HG03103 (cell line): ENCODE data around the gene HCRTR1.

Experiments used
- ATAC-seq: cut with Tn5 transposase; IDR thresholded peaks from one replicate; pipeline ENCODE4 v1.9.1; 2021; ENCODE audit warnings: low read depth; ENCODE audit not compliant: unreplicated experiment

Gene HCRTR1

GRCh38 chr1:31595836-31596736 is 21.4 kb upstream of the HCRTR1 start:
- ATAC-seq: no peak

GRCh38 chr1:31596737-31597097 is 20.8 kb upstream of the HCRTR1 start:
- ATAC-seq: no peak

- no peak for ATAC-seq
Observed at GRCh38 chr1:31598980-31599379, 18.5 kb upstream of the HCRTR1 start.

GRCh38 chr1:31600641-31601040 is 16.8 kb upstream of the HCRTR1 start:
- ATAC-seq: no peak

GRCh38 chr1:31602081-31602480 is 15.4 kb upstream of the HCRTR1 start:
- no peak for ATAC-seq

- ATAC-seq: peak; percentile 86
Observed at GRCh38 chr1:31605908-31606427, 11.5 kb upstream of the HCRTR1 start.

- ATAC-seq: no peak
Observed at GRCh38 chr1:31607360-31607759, 10.1 kb upstream of the HCRTR1 start.

GRCh38 chr1:31609514-31610118 is 7.9 kb upstream of the HCRTR1 start:
- no peak for ATAC-seq

GRCh38 chr1:31614414-31615005 is 3.0 kb upstream of the HCRTR1 start:
- ATAC-seq: no peak

- ATAC-seq: no peak
Observed at GRCh38 chr1:31615414-31615813, 2.1 kb upstream of the HCRTR1 start.

- no peak for ATAC-seq
Observed at GRCh38 chr1:31615939-31616338, 1.6 kb upstream of the HCRTR1 start.

- no peak for ATAC-seq
Observed at GRCh38 chr1:31617916-31618746, 642 bp downstream of the HCRTR1 start.

- ATAC-seq: no peak
Observed at GRCh38 chr1:31618916-31619846, 1.7 kb downstream of the HCRTR1 start.

- ATAC-seq: no peak
Observed at GRCh38 chr1:31620631-31621497, 3.4 kb downstream of the HCRTR1 start.

- ATAC-seq: no peak
Observed at GRCh38 chr1:31621498-31621820, 4.0 kb downstream of the HCRTR1 start.

- no peak for ATAC-seq
Observed at GRCh38 chr1:31621847-31622730, 4.6 kb downstream of the HCRTR1 start.

GRCh38 chr1:31623365-31623764 is 5.9 kb downstream of the HCRTR1 start:
- ATAC-seq: no peak

- ATAC-seq: no peak
Observed at GRCh38 chr1:31624309-31624708, 6.8 kb downstream of the HCRTR1 start.
